Prostate gland (tissue), 2 donors: Measurements from ENCODE around the gene VPS26B.

ENCODE experiments used
- CTCF ChIP-seq, 4 experiments: fragments of 200-600 bp in 2 of 4; fragments of 450-650 bp in 2 of 4; sonication (generic) in 2 of 4; IDR thresholded peaks; 1 replicate in 3 of 4; 2 replicates in 1 of 4; pipeline ENCODE4 v1.5.1; 2016 to 2019; ENCODE audit warnings: antibody characterized with exemption in 4 of 4, mild to moderate bottlenecking in 2 of 4, moderate library complexity in 2 of 4
- POLR2A ChIP-seq: fragments of 450-650 bp; IDR thresholded peaks from one replicate; pipeline ENCODE4 v1.6.1; 2016; ENCODE audit warnings: antibody characterized with exemption, mild to moderate bottlenecking

DNA sequence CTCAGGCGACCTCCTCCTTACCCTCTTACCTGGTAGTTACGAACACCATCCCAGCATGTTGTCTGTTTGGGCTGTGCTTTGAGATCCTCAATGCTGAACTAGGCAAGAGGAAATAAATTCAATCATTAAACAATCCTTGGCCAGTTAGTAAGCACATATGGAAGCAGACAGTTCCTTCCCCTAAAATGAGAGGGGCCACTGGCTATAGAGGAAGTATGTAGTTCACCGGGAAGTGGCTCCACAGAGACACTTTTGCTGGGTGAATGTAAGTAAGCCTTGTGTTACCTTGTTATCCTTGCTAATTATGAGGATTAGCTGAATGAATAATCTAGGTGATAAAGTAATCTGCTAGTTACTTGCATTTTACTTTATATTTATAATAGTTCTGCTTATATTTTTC lies 25.8 kb downstream of the VPS26B start:
- no peak for TF ChIP-seq CTCF (IDR thresholded peaks at IDR 0.05)
- TF ChIP-seq POLR2A, result no peak
